ENCODE data around the gene MYOT. TPM values are rescaled to one million over a fixed set of nuclear protein-coding genes. Genes with fewer than 3 reads are reported as not detected.
A peak's percentile ranks its signal among the peaks of the same experiment; 100 is the strongest.

The MYOT gene
- total and polyA plus RNA-seq, 11 donors: 6.2 to 374 (median 27.7) TPM

- peaks cover 0 to 57% (median 23%) of the 10 kb centered on the region in 12 donors for H3K4me1 ChIP-seq
- no peaks in the 10 kb centered on the region for H3K27me3 ChIP-seq
- peak in 2 of 4 donors; percentile 30 to 42 for ATAC-seq
- peaks cover 0 to 10% (median 0%) of the 10 kb centered on the region in 9 donors for H3K36me3 ChIP-seq
- H3K27ac ChIP-seq: peak overlapping the region; percentile 59 to 96 (median 81)
- DNase-seq: no peak
- TF ChIP-seq POLR2A (IDR thresholded peaks at IDR 0.05) (no peak), CTCF (IDR thresholded peaks at IDR 0.05) (no peak)
- intact Hi-C loops (cut with DNase I): loop anchor here in 4 of 10 donors (2.0 to 5.0 kb wide), 3 partner anchors 43 to 48 kb away; partner anchors contain the start of gene PKD2L2 (in 2 of the 4)
- H3K9me3 ChIP-seq: no peaks in the 10 kb centered on the region
- no peak overlapping the region for H3K4me3 ChIP-seq
Observed at GRCh38 chr5:137838976-137839375, 28.7 kb upstream of the MYOT start.

- ATAC-seq (no peak), DNase-seq (no peak)
- intact Hi-C loops (cut with DNase I): no loop called here
- WGBS, 4 donors: 80 to 85% (median 84%) methylated on average over 5 of the region's 5 CpGs
- Histone ChIP-seq H3K36me3 (peaks cover 0 to 31% (median 3%) of the 10 kb centered on the region in 9 donors), H3K4me1 (peaks cover 0 to 33% (median 11%) of the 10 kb centered on the region in 12 donors), H3K27me3 (no peaks in the 10 kb centered on the region), H3K4me3 (no peak overlapping the region), H3K9me3 (no peaks in the 10 kb centered on the region), H3K27ac (peak overlapping the region in 6 of 12 donors; percentile 28 to 82 (median 50))
- no peak for TF ChIP-seq POLR2A (IDR thresholded peaks at IDR 0.05)
- TF ChIP-seq CTCF (IDR thresholded peaks at IDR 0.05): no peak
Observed at GRCh38 chr5:137842296-137842695, 25.4 kb upstream of the MYOT start.

- TF ChIP-seq POLR2A (IDR thresholded peaks at IDR 0.05) (no peak), CTCF (IDR thresholded peaks at IDR 0.05) (no peak)
- DNase-seq (no peak), ATAC-seq (no peak)
- no peaks in the 10 kb centered on the region for H3K9me3 ChIP-seq
- peak overlapping the region in 4 of 12 donors; percentile 6 to 56 (median 32) for H3K27ac ChIP-seq
- no peak overlapping the region for H3K4me3 ChIP-seq
- no peaks in the 10 kb centered on the region for H3K27me3 ChIP-seq
- H3K4me1 ChIP-seq: peaks cover 0 to 32% (median 5%) of the 10 kb centered on the region in 12 donors
- H3K36me3 ChIP-seq: peaks cover 0 to 31% (median 3%) of the 10 kb centered on the region in 9 donors
- 62 to 92% (median 75%) methylated on average over 4 of the region's 4 CpGs for WGBS, 4 donors
- intact Hi-C loops (cut with DNase I): no loop called here
Observed at GRCh38 chr5:137843676-137844299, 23.9 kb upstream of the MYOT start.

- Histone ChIP-seq H3K9me3 (no peaks in the 10 kb centered on the region), H3K36me3 (peaks cover 0 to 31% (median 3%) of the 10 kb centered on the region in 9 donors), H3K27ac (peak overlapping the region in 4 of 12 donors; percentile 15 to 56 (median 30)), H3K27me3 (no peaks in the 10 kb centered on the region), H3K4me3 (no peak overlapping the region), H3K4me1 (peaks cover 0 to 19% (median 3%) of the 10 kb centered on the region in 12 donors)
- intact Hi-C loops (cut with DNase I): no loop called here
- ATAC-seq: no peak
- no peak for TF ChIP-seq CTCF (IDR thresholded peaks at IDR 0.05)
- TF ChIP-seq POLR2A (IDR thresholded peaks at IDR 0.05): no peak
- DNase-seq: no peak
Observed at GRCh38 chr5:137845472-137845871, 22.2 kb upstream of the MYOT start.

All from heart left ventricle (tissue), 16 donors.